GM12878 (cell line): ENCODE results near the gene ROR2.

Experiments used
- ATF3 ChIP-seq: IDR thresholded peaks from 2 replicates; pipeline ENCODE4 v1.6.1; 2011; ENCODE audit warnings: low read depth, mild to moderate bottlenecking, low read length, moderate library complexity, borderline replicate concordance; ENCODE audit errors: extremely low read depth
- CBFB ChIP-seq: IDR thresholded peaks from 2 replicates; pipeline ENCODE4 v1.6.1; 2016; ENCODE audit warnings: antibody characterized with exemption, low read depth
- CEBPB ChIP-seq, 2 experiments: fragments of 150-350 bp in 1 of 2; IDR thresholded peaks; 2 replicates each; pipeline ENCODE4 v1.6.1; 2012 to 2014; ENCODE audit warnings: low read depth in 2 of 2, low read length in 2 of 2, borderline replicate concordance in 1 of 2, inconsistent platforms in 1 of 2
- CTCF ChIP-seq, 3 experiments: IDR thresholded peaks in 2 of 3; conservative IDR thresholded peaks in 1 of 3; 2 replicates each; pipeline ENCODE4 v1.5.1; 2011; ENCODE audit warnings: low read depth in 3 of 3, low read length in 3 of 3, mild to moderate bottlenecking in 3 of 3, control low read depth in 2 of 3, moderate library complexity in 2 of 3, inconsistent platforms in 1 of 3, mixed read lengths in 1 of 3; ENCODE audit not compliant: control insufficient read depth in 2 of 3, insufficient read depth in 1 of 3; ENCODE audit errors: extremely low read depth in 1 of 3
- GABPA ChIP-seq: IDR thresholded peaks from 2 replicates; pipeline ENCODE4 v1.6.1; 2014; ENCODE audit warnings: antibody characterized with exemption, low read depth, mild to moderate bottlenecking, inconsistent platforms
- NRF1 ChIP-seq: conservative IDR thresholded peaks from 2 replicates; pipeline ENCODE4 v1.6.1; 2011; ENCODE audit warnings: mild to moderate bottlenecking, low read depth, low read length, improper control_type of control experiment
- POLR2A ChIP-seq: IDR thresholded peaks from 2 replicates; pipeline ENCODE4 v1.6.1; 2011; ENCODE audit warnings: low read depth, mild to moderate bottlenecking, low read length
- POLR2AphosphoS5 ChIP-seq: IDR thresholded peaks from 2 replicates; pipeline ENCODE4 v1.6.1; 2011; ENCODE audit warnings: mild to moderate bottlenecking, low read length, inconsistent platforms
- RBBP5 ChIP-seq: fragments of 200-600 bp; sonication (generic); conservative IDR thresholded peaks from 2 replicates; pipeline ENCODE4 v1.6.1; 2016
- SUZ12 ChIP-seq: fragments of 200-600 bp; sonication (generic); IDR thresholded peaks from one replicate; pipeline ENCODE4 v1.6.1; 2018; ENCODE audit warnings: antibody characterized with exemption, mild to moderate bottlenecking; ENCODE audit not compliant: unreplicated experiment
- USF2 ChIP-seq: IDR thresholded peaks from 2 replicates; pipeline ENCODE4 v1.6.1; 2011; ENCODE audit warnings: low read depth, low read length, improper control_type of control experiment, borderline replicate concordance
- YY1 ChIP-seq: IDR thresholded peaks from 2 replicates; pipeline ENCODE4 v1.6.1; 2011; ENCODE audit warnings: low read depth, mild to moderate bottlenecking, low read length
- ZNF24 ChIP-seq: fragments of 450-650 bp; IDR thresholded peaks from 2 replicates; pipeline ENCODE4 v1.6.1; 2017; ENCODE audit warnings: antibody characterized with exemption, mild to moderate bottlenecking

GRCh38 chr9:91678807-91679580 lies 271.0 kb downstream of the ROR2 start:
- TF ChIP-seq CTCF (IDR thresholded peaks at IDR 0.05 in 2 of 3, conservative IDR thresholded peaks at IDR 0.05 in 1 of 3; ENCODE audit: control insufficient read depth in 2 of 3, extremely low read depth in 1 of 3, insufficient read depth in 1 of 3, low read depth in 3 of 3, low read length in 3 of 3): no peak
- TF ChIP-seq GABPA: no peak
- TF ChIP-seq POLR2AphosphoS5: no peak
- no peak for TF ChIP-seq RBBP5
- TF ChIP-seq USF2: no peak
- TF ChIP-seq ZNF24: no peak
- no peak for TF ChIP-seq SUZ12
- TF ChIP-seq POLR2A: no peak
- no peak for TF ChIP-seq CBFB
- TF ChIP-seq YY1: no peak
- TF ChIP-seq ATF3: no peak
- TF ChIP-seq CEBPB (IDR thresholded peaks at IDR 0.05; ENCODE audit: borderline replicate concordance in 1 of 2, low read depth in 2 of 2, low read length in 2 of 2): no peak
- TF ChIP-seq NRF1: no peak
